Head of caudate nucleus (tissue), 42 donors: ENCODE data around the gene LAMC1.
"Not testable (repeated sequence)": the region's sequence is repeated elsewhere in the genome, so short reads cannot be mapped to it uniquely, and the experiment has no call there.

Experiments
- DNase-seq, 42 donors: peaks; one replicate each; pipeline versions ENCODE4 v3.0.0 to v3.0.0-alpha.2; 2020 to 2021; ENCODE audit warnings: mixed read lengths in 7 of 42
- intact Hi-C: fragments of 100-400 bp; cut with DNase I; formaldehyde crosslinking; loops from one replicate; pipeline ENCODE4 v1.15.0; 2022

Gene LAMC1

GRCh38 chr1:183070234-183070922 is 47.2 kb downstream of the LAMC1 start:
- intact Hi-C loops: no loop called here
- no peak for DNase-seq

GRCh38 chr1:183070923-183071618 is 47.9 kb downstream of the LAMC1 start:
- no peak for DNase-seq
- intact Hi-C loops: no loop called here

GRCh38 chr1:183072595-183072994 is 49.4 kb downstream of the LAMC1 start:
- intact Hi-C loops, DNase-seq: not testable (repeated sequence)

GRCh38 chr1:183073320-183073719 is 50.1 kb downstream of the LAMC1 start:
- DNase-seq: no peak
- intact Hi-C loops: no loop called here

- DNase-seq: no peak
- intact Hi-C loops: no loop called here
Measured at GRCh38 chr1:183074215-183074614, 51.0 kb downstream of the LAMC1 start.

- no peak for DNase-seq
- intact Hi-C loops: no loop called here
Measured at GRCh38 chr1:183075861-183076260, 52.6 kb downstream of the LAMC1 start.

- intact Hi-C loops: no loop called here
Measured at GRCh38 chr1:183077097-183077496, 53.9 kb downstream of the LAMC1 start.

GRCh38 chr1:183079712-183080388 is 56.6 kb downstream of the LAMC1 start:
- no peak for DNase-seq
- intact Hi-C loops: no loop called here

More at GRCh38 chr1:183077097-183077496, 53.9 kb downstream of the LAMC1 start:
- DNase-seq: no peak

- no peak for DNase-seq
- intact Hi-C loops: no loop called here
Measured at GRCh38 chr1:183080406-183080805, 57.2 kb downstream of the LAMC1 start.

- DNase-seq: no peak
- intact Hi-C loops: no loop called here
Measured at GRCh38 chr1:183081402-183082120, 58.3 kb downstream of the LAMC1 start.

- no peak for DNase-seq
Measured at GRCh38 chr1:183082650-183083049, 59.4 kb downstream of the LAMC1 start.

GRCh38 chr1:183087001-183087400 is 63.8 kb downstream of the LAMC1 start:
- intact Hi-C loops: no loop called here
- DNase-seq: no peak

More at GRCh38 chr1:183082650-183083049, 59.4 kb downstream of the LAMC1 start:
- intact Hi-C loops: no loop called here

- intact Hi-C loops: no loop called here
- no peak for DNase-seq
Measured at GRCh38 chr1:183089025-183089639, 65.9 kb downstream of the LAMC1 start.

- intact Hi-C loops: no loop called here
- peak in 11 of 42 donors; percentile 5 to 42 (median 18) for DNase-seq
Measured at GRCh38 chr1:183090391-183091006, 67.3 kb downstream of the LAMC1 start.

GRCh38 chr1:183091181-183091580 is 68.0 kb downstream of the LAMC1 start:
- intact Hi-C loops: no loop called here
- DNase-seq: no peak

- intact Hi-C loops: no loop called here
- DNase-seq: no peak
Measured at GRCh38 chr1:183092350-183092749, 69.1 kb downstream of the LAMC1 start.

- intact Hi-C loops: no loop called here
- no peak for DNase-seq
Measured at GRCh38 chr1:183093066-183093668, 69.9 kb downstream of the LAMC1 start.

GRCh38 chr1:183093786-183094298 is 70.6 kb downstream of the LAMC1 start:
- DNase-seq: no peak
- intact Hi-C loops: no loop called here
